Measurements from ENCODE around the gene CSTPP1.

The CSTPP1 gene

GRCh38 chr11:47099918-47100315, 163.4 kb downstream of the CSTPP1 start:
- no peaks in the 10 kb centered on the region for H4K20me1 ChIP-seq (ENCODE audit: low read depth, low read length)
- TF ChIP-seq CTCF (IDR thresholded peaks at IDR 0.05; ENCODE audit: insufficient read depth, low read length, poor library complexity, severe bottlenecking) (no peak), EZH2phosphoT487 (conservative IDR thresholded peaks at IDR 0.05; ENCODE audit: low read length) (no peak)
- no peak overlapping the region for H3K27ac ChIP-seq (ENCODE audit: low read depth, low read length)
- no peak overlapping the region for H3K4me2 ChIP-seq (ENCODE audit: low read depth, low read length, poor library complexity, severe bottlenecking)
- no peaks in the 10 kb centered on the region for H3F3A ChIP-seq (ENCODE audit: insufficient read depth)
- H3K4me3 ChIP-seq (ENCODE audit: insufficient read depth, low read length, poor library complexity, severe bottlenecking), result no peak overlapping the region
- no peak overlapping the region for H2AFZ ChIP-seq (ENCODE audit: low read depth, low read length, severe bottlenecking)
- no peaks in the 10 kb centered on the region for H3K79me2 ChIP-seq (ENCODE audit: insufficient read depth, low read length)
- no peaks in the 10 kb centered on the region for H3K27me3 ChIP-seq (ENCODE audit: low read length)
- H3K9ac ChIP-seq (ENCODE audit: low read length), result no peak overlapping the region
- H3K9me2 ChIP-seq (replicated peaks; ENCODE audit: insufficient read depth, low read length), result no peaks in the 10 kb centered on the region
- no peaks in the 10 kb centered on the region for H3K9me3 ChIP-seq (ENCODE audit: insufficient read depth, low read length)
- no peaks in the 10 kb centered on the region for H3K36me3 ChIP-seq (ENCODE audit: low read length)

DNA sequence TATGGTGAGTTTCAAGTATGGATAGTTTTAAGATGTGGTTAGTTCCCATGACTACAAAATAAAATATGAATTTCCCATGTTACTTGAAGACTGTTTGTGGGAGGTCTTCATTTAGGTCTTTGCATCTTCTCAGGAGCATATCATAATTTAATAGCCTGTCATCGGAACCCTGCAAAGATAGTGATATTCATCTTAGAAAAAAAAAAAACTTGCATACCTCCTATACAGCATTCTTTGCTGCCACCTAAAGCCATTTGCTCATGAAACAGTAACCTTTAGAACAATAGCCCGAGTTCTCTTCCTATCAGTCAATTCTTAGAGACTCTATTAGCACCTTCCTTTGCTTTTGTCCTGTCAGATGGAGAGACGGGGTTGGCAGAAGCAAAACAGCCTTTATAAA, 164.8 kb downstream of the CSTPP1 start:
- Histone ChIP-seq H3K9me3 (ENCODE audit: insufficient read depth, low read length) (no peaks in the 10 kb centered on the region), H3K4me3 (ENCODE audit: insufficient read depth, low read length, poor library complexity, severe bottlenecking) (no peak overlapping the region), H3K27ac (ENCODE audit: low read depth, low read length) (no peak overlapping the region)

DNA sequence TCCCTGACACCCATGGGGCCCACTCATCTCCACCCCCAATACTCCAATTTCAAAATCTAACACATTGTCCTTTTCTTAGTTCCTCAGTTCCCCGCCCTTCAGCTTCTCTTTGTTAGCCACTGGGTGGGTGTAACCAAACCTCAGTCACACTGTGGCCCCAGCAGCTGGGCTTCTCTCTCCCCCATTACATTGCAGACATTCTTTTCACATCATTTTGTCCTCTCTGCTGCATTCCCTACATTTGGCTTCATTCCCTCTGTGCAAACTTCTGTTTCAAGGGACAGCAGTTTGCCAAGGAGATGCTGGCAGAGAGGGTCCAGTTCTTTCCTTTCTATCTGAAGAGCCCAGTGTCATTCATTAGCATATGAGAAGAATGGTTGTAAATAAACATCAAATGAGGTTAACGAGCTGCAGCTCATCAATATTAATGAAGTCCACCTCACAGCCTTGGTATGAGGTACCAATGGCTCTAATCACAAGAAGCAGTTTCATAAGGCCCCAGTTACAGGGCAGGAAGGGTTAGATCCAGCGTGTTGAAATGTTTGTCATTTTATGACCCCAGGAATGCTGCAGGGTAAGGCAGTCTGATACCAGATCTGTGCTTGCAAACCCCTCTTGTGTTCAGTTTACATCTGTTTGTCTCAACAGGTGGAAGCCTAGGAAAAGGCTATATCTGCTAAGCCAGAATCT, 167.8 kb downstream of the CSTPP1 start:
- H3K4me2 ChIP-seq (ENCODE audit: low read depth, low read length, poor library complexity, severe bottlenecking), result no peak overlapping the region
- no peak overlapping the region for H3K4me3 ChIP-seq (ENCODE audit: insufficient read depth, low read length, poor library complexity, severe bottlenecking)
- H4K20me1 ChIP-seq (ENCODE audit: low read depth, low read length), result no peaks in the 10 kb centered on the region
- H3K9ac ChIP-seq (ENCODE audit: low read length), result no peak overlapping the region
- no peak for TF ChIP-seq CTCF (IDR thresholded peaks at IDR 0.05; ENCODE audit: insufficient read depth, low read length, poor library complexity, severe bottlenecking)
- no peak for TF ChIP-seq EZH2phosphoT487 (conservative IDR thresholded peaks at IDR 0.05; ENCODE audit: low read length)
- H3K36me3 ChIP-seq (ENCODE audit: low read length), result no peaks in the 10 kb centered on the region
- no peaks in the 10 kb centered on the region for H3F3A ChIP-seq (ENCODE audit: insufficient read depth)
- H3K27ac ChIP-seq (ENCODE audit: low read depth, low read length), result no peak overlapping the region
- no peak overlapping the region for H2AFZ ChIP-seq (ENCODE audit: low read depth, low read length, severe bottlenecking)
- H3K9me3 ChIP-seq (ENCODE audit: insufficient read depth, low read length), result no peaks in the 10 kb centered on the region
- H3K27me3 ChIP-seq (ENCODE audit: low read length), result no peaks in the 10 kb centered on the region
- H3K9me2 ChIP-seq (replicated peaks; ENCODE audit: insufficient read depth, low read length), result no peaks in the 10 kb centered on the region
- H3K79me2 ChIP-seq (ENCODE audit: insufficient read depth, low read length), result no peaks in the 10 kb centered on the region

More for the DNA sequence above, 164.8 kb downstream of the CSTPP1 start:
- no peaks in the 10 kb centered on the region for H3K27me3 ChIP-seq (ENCODE audit: low read length)
- TF ChIP-seq CTCF (IDR thresholded peaks at IDR 0.05; ENCODE audit: insufficient read depth, low read length, poor library complexity, severe bottlenecking) (no peak), EZH2phosphoT487 (conservative IDR thresholded peaks at IDR 0.05; ENCODE audit: low read length) (no peak)
- no peaks in the 10 kb centered on the region for H3F3A ChIP-seq (ENCODE audit: insufficient read depth)
- no peak overlapping the region for H2AFZ ChIP-seq (ENCODE audit: low read depth, low read length, severe bottlenecking)
- H3K9ac ChIP-seq (ENCODE audit: low read length), result no peak overlapping the region
- H3K9me2 ChIP-seq (replicated peaks; ENCODE audit: insufficient read depth, low read length), result no peaks in the 10 kb centered on the region
- no peaks in the 10 kb centered on the region for H3K79me2 ChIP-seq (ENCODE audit: insufficient read depth, low read length)
- no peak overlapping the region for H3K4me2 ChIP-seq (ENCODE audit: low read depth, low read length, poor library complexity, severe bottlenecking)
- H3K36me3 ChIP-seq (ENCODE audit: low read length), result no peaks in the 10 kb centered on the region
- no peaks in the 10 kb centered on the region for H4K20me1 ChIP-seq (ENCODE audit: low read depth, low read length)
